Nucleus accumbens (tissue), 56 donors: ENCODE measurements around the gene TMEM151B.
"Not testable (repeated sequence)": the region's sequence is repeated elsewhere in the genome, so short reads cannot be mapped to it uniquely, and the experiment has no call there.

ENCODE experiments used
- DNase-seq, 56 donors: peaks; one replicate each; lab custom pipeline; 2025; lab: John Stamatoyannopoulos, UW

The TMEM151B gene

DNA sequence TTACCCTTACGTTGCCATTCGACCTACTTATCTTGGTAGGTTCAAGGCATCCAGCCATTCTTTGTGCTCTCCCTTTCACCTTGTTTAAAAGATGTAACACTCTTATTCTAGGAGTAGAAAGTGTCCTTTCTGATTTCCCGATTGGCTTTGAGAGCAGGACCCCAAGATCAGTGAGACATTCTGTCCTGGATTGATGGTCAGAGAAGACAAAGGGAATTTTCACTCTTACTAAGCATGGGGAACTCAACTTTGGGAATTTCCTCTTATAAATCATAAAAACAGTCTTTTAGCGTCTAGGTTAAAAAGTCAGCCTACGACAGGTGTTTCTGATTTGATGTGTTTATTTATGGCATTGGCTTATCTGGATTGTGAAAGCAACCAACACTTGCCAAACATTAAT, 45.7 kb downstream of the TMEM151B start:
- no peak for DNase-seq

DNA sequence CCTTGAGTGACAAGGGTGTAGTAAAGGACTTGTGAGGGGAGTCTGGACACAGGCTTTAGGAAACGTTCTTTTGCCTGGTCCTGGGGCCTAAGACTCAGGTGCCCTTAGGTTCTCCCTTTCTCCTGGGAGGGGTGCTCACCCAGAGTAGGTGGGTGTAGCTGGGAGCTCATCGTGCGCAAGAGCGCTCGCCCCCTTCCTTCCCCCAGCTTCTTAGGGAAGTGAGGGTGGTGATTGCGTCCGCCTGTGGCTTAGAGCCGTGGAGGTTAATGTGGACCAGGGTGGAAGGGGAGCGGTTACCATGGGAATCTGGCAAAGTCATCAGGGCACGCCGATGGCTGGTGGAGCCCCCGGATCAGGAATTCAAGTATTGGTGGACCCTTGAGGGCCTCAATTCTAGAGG, 46.2 kb downstream of the TMEM151B start:
- DNase-seq: no peak

DNA sequence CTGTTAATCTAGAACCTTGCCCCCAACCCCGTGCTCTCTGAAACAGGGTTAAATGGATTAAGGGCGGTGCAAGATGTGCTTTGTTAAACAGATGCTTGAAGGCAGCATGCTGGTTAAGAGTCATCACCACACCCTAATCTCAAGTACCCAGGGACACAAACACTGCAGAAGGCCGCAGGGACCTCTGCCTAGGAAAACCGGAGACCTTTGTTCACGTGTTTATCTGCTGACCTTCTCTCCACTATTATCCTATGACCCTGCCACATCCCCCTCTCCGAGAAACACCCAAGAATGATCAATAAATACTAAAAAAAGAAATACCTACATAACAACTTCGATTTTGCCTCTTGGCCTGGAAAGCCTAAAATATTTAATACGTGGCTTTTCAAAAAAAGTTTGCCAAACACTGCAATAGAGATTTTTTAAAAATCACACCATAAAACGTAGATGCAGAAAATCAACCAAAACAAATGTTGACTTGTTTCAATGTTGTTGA, 46.9 kb downstream of the TMEM151B start:
- not testable (repeated sequence) for DNase-seq

DNA sequence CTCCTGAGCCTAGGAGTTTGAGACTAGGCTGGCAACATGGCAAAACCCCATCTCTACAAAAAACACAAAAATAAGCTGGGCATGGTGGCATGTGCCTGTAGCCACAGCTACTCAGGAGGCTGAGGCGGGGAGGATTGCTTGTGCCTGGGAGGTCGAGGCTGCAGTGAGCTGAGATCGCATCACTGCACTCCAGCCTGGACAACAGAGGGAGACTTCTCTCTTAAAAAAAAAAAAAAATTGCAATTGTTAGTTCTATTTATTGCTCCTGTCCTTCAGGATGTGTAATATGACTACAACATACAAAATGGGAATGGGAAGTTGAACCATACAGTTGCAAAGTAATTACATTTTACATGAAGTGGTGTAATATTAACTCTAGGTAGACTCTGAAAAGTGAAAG, 51.0 kb downstream of the TMEM151B start:
- DNase-seq: no peak

DNA sequence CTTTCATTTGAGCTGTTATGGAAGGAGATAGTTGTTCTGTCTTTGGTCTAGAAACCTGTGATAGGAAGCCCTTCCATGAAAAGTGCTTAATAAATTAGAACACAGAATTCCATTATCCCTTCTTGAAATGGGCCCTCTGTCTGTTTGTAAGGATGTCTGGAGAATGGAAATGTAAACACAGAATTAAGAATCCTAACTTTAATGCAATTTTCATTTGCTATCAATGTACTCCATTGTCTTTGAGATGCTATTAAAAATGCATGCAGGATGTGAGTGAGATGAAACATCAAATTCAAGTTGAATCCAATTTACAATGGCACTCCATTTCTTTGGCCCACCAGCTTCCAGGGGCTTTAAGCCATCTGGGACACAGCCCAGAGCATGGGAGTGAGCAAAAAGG, 56.8 kb downstream of the TMEM151B start:
- DNase-seq: peak in 5 of 56 donors; percentile 2 to 21 (median 10)

DNA sequence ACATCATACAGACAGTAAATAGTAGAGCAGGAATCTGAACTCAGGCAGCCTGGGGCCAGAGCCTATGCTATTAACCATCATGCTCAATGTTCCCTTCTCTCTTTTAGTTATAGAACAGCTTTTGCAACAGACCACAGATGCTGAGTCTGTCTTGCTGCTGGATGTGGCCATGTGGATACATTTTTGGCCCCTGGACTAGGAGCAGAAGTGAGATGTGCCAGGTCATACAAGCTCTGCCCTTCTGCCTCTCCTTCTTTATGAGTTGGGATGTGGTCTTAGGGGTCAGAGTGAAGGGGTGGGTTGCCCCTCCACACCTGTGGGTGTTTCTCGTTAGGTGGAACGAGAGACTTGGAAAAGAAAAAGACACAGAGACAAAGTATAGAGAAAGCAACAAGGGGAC, 57.5 kb downstream of the TMEM151B start:
- no peak for DNase-seq

DNA sequence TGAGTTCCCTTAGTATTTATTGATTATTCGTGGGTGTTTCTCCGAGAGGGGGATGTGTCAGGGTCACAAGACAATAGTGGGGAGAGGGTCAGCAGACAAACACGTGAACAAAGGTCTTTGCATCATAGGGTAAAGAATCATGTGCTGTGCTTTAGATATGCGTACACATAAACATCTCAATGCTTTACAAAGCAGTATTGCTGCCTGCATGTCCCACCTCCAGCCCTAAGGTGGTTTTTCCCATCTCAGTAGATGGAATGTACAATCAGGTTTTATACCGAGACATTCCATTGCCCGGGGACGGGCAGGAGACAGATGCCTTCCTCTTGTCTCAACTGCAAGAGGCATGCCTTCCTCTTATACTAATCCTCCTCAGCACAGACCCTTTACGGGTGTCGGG, 58.0 kb downstream of the TMEM151B start:
- DNase-seq: not testable (repeated sequence)

DNA sequence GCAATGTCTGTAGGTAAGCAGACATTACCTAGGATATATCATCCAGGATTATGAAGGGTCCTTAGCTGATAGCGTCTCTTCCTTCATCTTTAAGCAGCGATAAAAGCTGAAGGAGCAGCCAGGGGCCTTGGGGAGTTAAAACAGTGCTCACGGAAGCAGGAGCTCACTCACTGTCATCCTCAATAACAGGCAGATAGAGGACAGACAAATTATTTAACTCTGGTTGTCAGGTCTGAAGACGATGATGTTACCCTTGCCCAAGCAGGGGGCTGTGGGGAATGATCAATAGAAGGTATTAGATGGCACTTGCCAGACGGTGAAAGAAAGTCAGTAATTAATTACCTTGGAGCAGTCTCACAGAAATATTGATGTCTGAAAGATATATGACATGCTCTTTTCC, 59.6 kb downstream of the TMEM151B start:
- DNase-seq: no peak

DNA sequence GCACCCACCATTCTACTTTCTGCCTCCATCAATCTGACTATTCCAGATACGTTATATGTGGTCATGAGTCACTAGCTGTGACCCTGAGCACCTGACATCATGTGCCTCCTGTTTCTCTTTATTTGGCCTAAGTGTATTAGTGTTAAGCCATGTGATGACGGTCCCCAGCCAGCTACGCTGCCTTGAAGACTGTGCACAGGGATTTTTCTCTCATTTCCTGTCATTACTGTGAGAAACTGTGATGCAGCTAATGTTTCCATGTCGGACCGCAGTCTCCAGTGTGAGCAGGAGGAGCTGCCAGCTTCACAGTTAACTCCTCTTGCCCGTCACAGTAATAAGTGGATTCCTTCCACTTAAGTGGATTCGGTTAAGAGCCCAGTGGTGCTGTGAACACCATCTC, 62.3 kb downstream of the TMEM151B start:
- DNase-seq: no peak

DNA sequence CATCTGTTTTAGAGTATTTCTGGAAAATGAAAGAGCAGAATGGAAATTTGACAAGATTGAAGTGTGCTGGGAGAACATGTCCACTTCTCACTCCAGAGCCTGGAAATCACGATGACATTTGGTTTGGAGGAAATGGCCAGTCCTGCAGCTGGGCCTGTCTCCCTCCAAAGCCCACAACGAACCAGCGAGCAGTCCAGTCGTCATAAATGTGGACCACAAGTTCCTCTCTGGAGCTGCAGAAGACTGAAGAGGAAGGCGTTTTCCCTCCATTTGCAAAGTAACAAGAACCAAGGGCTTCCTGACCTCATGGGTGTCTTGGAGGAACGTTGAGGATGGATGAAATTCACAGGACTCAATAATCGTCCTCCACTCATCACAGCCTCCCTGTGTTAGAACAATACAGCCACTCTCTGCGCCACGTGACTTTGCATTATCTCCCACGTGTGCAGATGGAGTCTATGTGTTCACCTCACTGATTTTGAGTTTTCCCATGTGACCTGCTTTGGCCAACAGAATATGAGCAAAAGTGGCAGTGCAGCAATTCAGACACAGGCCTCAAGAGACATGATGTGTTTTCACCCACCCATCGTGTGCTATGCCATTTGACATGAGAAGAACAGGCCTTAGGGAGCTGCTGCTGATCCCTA, 63.1 kb downstream of the TMEM151B start:
- no peak for DNase-seq

DNA sequence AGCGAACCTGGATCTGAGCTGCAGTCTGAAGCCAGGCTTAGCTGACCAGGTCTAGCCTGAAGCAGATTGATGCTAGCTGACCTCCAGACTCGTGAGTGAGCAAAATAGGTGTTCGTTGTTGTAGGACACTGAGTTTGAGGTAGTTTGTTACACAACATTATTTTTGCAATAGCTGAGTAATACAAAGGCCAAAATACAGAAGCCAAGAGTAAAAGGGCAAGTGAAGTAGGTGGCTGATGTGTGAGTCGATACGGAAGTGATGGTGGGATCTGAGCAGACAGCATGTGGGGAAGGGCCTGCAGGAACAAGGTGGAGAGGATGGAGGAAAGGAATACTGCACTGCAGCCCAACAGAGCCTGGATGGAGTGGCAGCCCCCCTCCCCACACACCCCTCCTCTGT, 63.7 kb downstream of the TMEM151B start:
- DNase-seq: no peak

DNA sequence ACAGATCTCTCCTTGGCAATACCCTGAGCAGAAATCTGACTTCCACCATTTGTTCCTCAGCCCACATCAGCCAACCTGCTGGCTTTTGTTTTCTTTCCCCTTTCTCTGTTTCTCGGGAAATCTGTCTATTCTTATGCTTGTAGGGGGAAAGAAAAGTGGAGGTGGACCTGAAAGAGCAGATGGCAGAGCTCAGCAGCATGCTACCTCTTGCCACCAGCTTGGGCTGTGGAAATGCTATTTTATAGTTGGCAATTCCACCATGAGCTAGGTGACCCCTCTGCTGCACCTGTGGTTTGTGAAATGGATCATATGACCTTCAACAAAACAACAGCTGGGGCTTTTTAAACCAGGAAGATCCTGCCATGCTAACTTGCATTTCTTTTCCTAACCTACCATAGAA, 65.4 kb downstream of the TMEM151B start:
- DNase-seq: no peak

DNA sequence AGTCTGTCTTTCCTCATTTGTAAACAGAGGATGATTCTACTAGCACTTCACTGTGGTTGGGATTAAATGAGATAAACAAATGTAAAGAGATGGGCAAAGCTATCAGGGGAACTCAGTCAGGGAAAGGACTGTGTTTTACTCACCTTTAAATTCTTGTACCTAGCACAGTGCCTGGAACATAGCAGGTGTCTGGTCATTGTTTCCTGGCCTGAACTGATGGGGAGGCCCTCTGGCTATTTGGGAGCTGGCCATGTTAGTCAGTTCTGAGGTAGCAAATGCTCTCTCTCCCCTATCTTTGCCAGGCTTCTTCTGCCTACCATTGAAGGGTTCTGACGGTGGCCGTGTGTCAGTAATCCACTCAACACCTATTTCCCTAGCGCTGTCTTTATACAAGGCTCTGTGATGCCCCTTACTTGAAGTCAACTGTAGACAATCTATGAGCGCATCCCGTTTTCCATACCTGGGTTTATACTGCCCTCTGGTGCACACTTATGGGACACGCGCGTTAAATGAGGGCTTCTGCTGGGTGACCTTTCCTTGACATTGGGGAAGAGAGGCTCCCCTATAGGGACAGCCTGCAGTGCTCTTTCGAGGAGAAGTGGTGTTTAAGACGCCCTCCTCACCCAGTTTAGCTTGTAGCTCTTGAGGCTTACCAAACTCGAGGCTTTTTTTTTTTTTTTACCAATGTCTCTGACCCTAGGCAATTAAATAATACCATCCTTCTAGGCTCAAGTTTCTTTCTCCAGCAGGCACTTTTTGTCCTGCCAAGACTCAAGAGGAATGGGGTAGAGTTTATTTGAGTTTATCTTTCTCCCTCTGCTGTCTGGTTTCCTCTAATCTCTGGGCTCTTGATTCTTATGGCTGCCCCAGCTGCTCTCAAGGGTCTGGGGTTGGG, 68.2 kb downstream of the TMEM151B start:
- DNase-seq: peak in 38 of 56 donors; percentile 6 to 75 (median 28)

DNA sequence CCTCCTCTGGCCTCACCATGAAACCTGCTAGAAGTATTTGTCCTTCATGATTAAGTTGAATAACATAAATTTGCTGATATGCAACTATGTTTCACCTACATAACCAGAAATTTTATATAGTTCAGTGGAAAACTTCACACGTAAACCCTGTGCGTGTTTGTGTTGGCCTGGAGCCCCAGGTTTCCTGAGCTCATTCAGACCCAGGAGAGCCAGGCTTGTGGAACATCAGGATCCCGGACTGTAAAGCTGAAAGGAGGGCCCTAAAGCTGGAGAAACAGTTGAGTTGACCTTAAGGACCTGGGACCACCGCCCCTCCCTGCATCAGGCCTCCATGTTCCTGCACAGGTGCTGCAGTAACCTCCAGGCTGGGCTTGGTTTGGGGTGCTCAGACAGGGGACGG, 69.1 kb downstream of the TMEM151B start:
- DNase-seq: no peak

DNA sequence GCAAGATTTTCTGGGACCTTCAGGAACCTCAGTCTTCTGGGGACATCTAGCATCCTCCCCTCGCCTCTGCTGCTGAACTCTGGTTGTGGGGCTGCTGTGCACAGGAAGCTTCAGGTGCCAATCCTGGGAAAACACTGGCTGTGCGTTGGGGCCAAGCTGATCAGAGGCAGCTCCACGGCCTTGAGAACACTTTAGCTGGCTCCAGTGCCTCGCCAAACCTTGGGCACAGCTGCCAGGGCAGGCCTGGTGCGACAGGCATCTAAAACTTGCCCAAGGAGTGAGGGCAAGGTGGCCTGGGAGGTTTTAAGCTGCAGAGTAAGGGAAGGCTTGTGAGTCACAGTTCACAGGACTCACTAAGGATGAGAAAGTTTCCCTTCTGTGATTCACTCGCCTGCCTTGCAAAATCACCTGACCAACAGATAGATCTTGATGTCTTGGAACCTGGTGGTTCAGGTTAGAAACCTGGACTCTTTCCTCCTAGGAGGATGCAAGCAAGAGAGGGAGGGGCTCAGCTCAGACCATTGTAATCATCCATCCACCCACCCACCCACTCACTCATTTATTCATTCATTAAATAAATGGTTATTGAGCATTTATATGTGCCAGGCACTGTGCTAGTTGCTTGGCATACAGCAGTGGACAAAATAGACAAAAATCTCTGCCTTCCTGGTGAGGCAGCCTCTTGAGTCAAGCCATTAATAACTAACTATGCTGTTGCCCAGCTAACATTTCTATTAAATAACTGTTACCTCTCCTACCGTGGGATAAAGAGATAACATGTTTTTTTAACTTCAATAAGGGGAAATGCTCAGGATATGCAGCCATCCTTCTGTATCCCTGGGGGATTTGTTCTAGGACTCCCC, 69.7 kb downstream of the TMEM151B start:
- DNase-seq: no peak

DNA sequence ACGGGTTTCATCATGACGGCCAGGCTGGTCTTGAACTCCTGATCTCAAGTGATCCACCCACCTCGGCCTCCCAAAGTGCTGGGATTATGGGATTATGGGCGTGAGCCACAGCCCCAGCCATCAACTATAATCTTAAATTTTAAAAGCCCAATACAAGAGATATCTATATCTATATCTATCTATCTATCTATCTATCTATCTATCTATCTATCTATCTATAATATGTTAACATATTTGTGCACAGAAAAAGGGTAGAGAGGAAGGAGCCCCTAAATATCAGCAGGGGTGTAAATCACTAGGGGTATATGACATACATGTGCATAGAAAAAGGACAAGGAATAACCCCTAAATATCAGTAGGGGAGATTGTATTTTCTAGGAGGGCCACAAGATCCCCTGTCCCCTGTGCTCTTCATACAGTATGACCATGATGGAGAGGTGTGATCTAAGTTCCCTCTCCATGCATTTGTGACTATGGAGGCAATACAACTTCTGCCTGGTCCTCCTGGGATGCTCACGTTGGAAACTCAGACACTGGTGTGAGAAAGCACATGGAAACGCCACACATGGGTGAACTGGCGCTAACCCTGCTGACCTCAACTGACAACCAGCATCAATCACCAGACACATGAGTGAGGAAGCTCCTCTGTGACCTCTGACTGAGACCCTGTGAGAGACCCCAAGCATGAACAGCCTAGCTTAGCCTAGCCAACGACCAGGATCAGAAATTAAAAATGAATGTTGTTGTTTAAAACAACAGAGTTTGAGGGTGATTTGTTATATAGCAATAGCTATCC, 71.0 kb downstream of the TMEM151B start:
- DNase-seq: no peak

DNA sequence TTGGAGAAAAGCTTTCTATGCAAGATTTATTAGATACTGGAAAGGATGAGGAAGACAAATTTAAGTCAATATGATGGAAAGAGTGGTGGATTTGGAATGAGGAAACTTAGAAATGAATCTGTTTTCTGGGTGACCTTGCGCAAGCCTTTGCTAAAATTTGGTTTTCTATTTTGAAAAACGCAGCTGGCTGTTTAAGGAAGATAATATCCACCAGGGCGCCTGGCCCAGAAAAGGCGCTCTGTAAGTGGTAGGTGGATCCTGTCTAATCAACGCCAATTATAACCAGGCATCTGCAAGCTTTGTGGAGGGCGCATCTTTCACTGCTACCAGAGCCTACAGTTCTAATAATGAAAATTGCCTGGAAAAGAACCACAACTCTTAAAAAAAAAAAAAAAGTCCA, 71.8 kb downstream of the TMEM151B start:
- DNase-seq: peak in 5 of 56 donors; percentile 3 to 38 (median 19)

DNA sequence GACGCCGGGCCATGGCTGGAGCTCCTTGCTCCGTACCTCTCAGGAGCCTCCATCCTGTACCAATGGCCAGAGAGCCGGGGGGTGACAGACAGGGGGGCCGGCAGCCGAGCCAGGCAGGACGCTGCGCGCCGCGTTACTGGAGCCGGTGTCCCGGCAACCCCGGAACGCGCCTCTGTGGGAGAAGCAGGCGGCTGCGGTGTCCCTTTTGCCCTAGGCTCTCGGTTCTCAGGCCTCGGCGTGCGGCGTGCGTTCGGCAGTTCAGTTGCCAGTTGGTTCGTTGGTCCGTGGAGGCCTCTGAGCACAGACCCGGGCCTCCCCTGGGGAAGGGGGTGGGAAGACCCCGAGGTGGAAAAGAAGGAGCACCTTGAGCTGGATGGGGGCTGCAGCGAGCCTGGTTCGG, 72.2 kb downstream of the TMEM151B start, which contains the start of gene SPATS1:
SPATS1 (plus strand) TSS at position 162 of the 400 bp plus-strand sequence. CDS start 446 bp downstream, outside the sequence.
- peak in 7 of 56 donors; percentile 6 to 45 (median 22) for DNase-seq

DNA sequence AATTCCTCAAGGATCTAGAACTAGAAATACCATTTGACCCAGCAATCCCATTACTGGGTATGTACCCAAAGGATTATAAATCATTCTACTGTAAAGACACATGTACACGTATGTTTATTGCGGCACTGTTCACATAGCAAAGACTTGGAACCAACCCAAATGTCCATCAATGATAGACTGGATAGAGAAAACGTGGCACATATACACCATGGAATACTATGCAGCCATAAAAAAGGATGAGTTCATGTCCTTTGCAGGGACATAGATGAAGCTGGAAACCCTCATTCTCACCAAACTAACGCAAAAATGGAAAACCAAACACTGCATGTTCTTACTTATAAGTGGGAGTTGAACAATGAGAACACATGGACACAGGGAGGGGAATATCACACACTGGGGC, 76.6 kb downstream of the TMEM151B start:
- DNase-seq: not testable (repeated sequence)
